Transverse colon (tissue), 4 donors: Measurements from ENCODE around the gene KRTAP10-10. TPM values are rescaled to one million over a fixed set of nuclear protein-coding genes. Genes with fewer than 3 reads are reported as not detected.

Experiments
- DNase-seq: peaks from one replicate; pipeline ENCODE4 v3.0.0-alpha.2; 2019
- H3K27ac ChIP-seq, 4 donors: fragments of 200-600 bp; sonication (generic); 2 replicates each; pipeline ENCODE4 v1.5.1; 2016 to 2018; ENCODE audit warnings: inconsistent platforms in 4 of 4
- H3K27me3 ChIP-seq: fragments of 200-600 bp; sonication (generic); 2 replicates; pipeline ENCODE4 v1.5.1; 2017; ENCODE audit warnings: inconsistent platforms
- H3K36me3 ChIP-seq, 4 donors: fragments of 200-600 bp; sonication (generic); 2 replicates each; pipeline ENCODE4 v1.5.1; 2017 to 2019; ENCODE audit warnings: inconsistent platforms in 4 of 4
- H3K4me1 ChIP-seq, 4 donors: fragments of 200-600 bp; sonication (generic); 2 replicates each; pipeline ENCODE4 v1.5.1; 2017 to 2020; ENCODE audit warnings: inconsistent platforms in 4 of 4
- H3K4me3 ChIP-seq, 4 donors: fragments of 200-600 bp; sonication (generic); 1 replicate in 1 of 4; 2 replicates in 3 of 4; pipeline versions ENCODE4 v1.5.1 to v1.6.1; 2017 to 2019; ENCODE audit warnings: inconsistent platforms in 4 of 4
- H3K9me3 ChIP-seq, 2 donors: fragments of 200-600 bp; sonication (generic); 2 replicates each; pipeline ENCODE4 v1.5.1; 2017 to 2019; ENCODE audit warnings: inconsistent platforms in 2 of 2
- EP300 ChIP-seq: sonication (generic); formaldehyde crosslinking; IDR thresholded peaks from one replicate; pipeline ENCODE4 v1.6.1; 2017; ENCODE audit warnings: antibody characterized with exemption, low read depth
- POLR2A ChIP-seq: fragments of 450-650 bp; IDR thresholded peaks from one replicate; pipeline ENCODE4 v1.6.1; 2016; ENCODE audit warnings: antibody characterized with exemption, mild to moderate bottlenecking, moderate library complexity
- POLR2AphosphoS5 ChIP-seq, 3 donors: sonication (generic); formaldehyde crosslinking; IDR thresholded peaks; one replicate each; pipeline ENCODE4 v1.6.1; 2016; ENCODE audit warnings: antibody characterized with exemption in 3 of 3
- WGBS, 2 donors: methylation state at CpG; one replicate each; pipeline ENCODE4 v1.1.5; 2018; ENCODE audit warnings: low coverage in 1 of 2; 5-methylcytosine and 5-hydroxymethylcytosine counted together
- in situ Hi-C, 4 donors: fragments of 200-750 bp; cut with MboI; loops; one replicate each; pipeline versions ENCODE4 v1.15.0 to v1.15.1; 2017; ENCODE audit warnings: low sequenced_read_pairs in 3 of 4, low pct_ligation_motif_present in 1 of 4, low pct_unique_long_range_greater_than_20kb in 1 of 4
- intact Hi-C: fragments of 100-400 bp; cut with DNase I; formaldehyde crosslinking; loops from one replicate; pipeline ENCODE4 v1.15.1; 2023; ENCODE audit warnings: low total_unique reads
- total RNA-seq, 4 donors: library from RNA; depleted of rRNA; stranded (reverse); fragments of >200 nt; gene quantifications; one replicate each; pipeline ENCODE4 v1.1.0, GENCODE V29; 2016
- TF ChIP-seq, protein P1 (sequence below), 5 experiments: fragments of 200-600 bp in 3 of 5; fragments of 450-650 bp in 2 of 5; sonication (generic) in 3 of 5; IDR thresholded peaks; 1 replicate in 2 of 5; 2 replicates in 3 of 5; pipeline ENCODE4 v1.5.1; 2016 to 2017; ENCODE audit warnings: antibody characterized with exemption in 5 of 5, inconsistent platforms in 3 of 5, mild to moderate bottlenecking in 2 of 5, moderate library complexity in 1 of 5

Gene KRTAP10-10
- total RNA-seq, 4 donors from 2014 or later: not detected

DNA sequence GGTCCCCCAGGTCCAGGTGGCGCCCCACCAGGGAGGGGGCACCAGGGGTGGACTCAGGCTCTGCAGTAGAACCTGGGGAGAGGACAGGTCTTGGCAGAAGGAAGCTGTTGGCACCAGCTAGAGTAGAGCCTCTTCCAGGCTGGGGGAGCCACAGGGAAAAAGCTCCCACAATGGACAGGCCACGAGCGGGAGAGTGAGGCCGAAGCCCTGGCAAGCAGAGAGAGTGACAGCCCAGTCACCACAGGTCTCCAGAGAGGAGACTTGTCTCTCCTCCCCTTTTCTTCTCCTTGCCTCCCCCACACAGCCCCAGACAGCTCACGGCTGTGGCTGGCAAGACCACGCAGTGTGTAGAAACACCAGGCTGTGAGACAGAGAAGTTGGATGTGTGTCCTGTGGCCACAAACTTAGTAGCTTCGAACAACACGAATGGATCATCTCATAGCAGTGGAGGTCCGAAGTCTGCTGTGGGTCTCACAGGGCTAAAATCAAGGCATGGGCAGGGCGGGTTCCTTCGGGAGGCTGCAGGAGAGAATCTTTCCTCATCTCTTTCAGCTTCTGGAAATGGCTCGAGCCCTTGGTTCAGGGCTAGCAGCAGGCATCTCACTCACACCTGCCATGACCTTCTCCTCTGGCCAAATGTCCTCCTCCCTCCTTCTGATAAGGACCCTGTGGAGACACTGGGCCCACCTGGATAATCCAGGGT, 14.0 kb downstream of the KRTAP10-10 start:
- Histone ChIP-seq H3K27me3 (peaks cover 7% of the 10 kb centered on the region), H3K36me3 (no peaks in the 10 kb centered on the region), H3K27ac (no peak overlapping the region), H3K4me1 (no peaks in the 10 kb centered on the region), H3K4me3 (no peak overlapping the region), H3K9me3 (no peaks in the 10 kb centered on the region)
- WGBS, 2 donors: 87% methylated on average over 12 of the region's 12 CpGs; no CpG with 5 or more reads in 1 of the 2 donors
- intact Hi-C loops (no loop called here), in situ Hi-C loops (no loop called here)
- no peak for DNase-seq
- TF ChIP-seq POLR2A (no peak), POLR2AphosphoS5 (IDR thresholded peaks at IDR 0.05) (no peak), EP300 (no peak)
- TF ChIP-seq, protein P1, sequence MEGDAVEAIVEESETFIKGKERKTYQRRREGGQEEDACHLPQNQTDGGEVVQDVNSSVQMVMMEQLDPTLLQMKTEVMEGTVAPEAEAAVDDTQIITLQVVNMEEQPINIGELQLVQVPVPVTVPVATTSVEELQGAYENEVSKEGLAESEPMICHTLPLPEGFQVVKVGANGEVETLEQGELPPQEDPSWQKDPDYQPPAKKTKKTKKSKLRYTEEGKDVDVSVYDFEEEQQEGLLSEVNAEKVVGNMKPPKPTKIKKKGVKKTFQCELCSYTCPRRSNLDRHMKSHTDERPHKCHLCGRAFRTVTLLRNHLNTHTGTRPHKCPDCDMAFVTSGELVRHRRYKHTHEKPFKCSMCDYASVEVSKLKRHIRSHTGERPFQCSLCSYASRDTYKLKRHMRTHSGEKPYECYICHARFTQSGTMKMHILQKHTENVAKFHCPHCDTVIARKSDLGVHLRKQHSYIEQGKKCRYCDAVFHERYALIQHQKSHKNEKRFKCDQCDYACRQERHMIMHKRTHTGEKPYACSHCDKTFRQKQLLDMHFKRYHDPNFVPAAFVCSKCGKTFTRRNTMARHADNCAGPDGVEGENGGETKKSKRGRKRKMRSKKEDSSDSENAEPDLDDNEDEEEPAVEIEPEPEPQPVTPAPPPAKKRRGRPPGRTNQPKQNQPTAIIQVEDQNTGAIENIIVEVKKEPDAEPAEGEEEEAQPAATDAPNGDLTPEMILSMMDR (IDR thresholded peaks at IDR 0.05): no peak

DNA sequence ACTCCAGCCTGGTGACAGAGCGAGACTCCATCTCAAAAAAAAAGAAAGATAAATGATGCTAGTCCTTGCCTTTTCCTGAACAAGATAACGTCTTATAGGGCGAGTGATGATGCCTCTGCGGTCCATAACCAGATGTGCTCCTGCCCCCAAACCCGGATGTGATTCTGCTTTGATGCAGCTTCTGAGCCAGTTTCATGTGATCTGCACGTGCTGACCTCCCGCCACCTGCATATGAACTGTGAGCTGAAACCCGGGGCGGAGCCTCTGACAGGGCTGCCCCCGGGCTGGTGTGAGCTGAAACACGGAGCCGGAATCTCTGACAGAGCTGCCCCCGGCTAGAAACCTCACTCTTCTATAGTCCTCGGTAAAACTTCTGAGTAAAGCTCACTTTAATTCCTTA, 16.0 kb downstream of the KRTAP10-10 start:
- H3K4me3 ChIP-seq: no peak overlapping the region
- H3K4me1 ChIP-seq: no peaks in the 10 kb centered on the region
- H3K27ac ChIP-seq: no peak overlapping the region
- intact Hi-C loops (no loop called here), in situ Hi-C loops (no loop called here)
- WGBS, 2 donors: 61 to 63% methylated on average over 12 to 14 of the region's 14 CpGs
- H3K27me3 ChIP-seq: peaks cover 13% of the 10 kb centered on the region
- no peaks in the 10 kb centered on the region for H3K36me3 ChIP-seq
- no peaks in the 10 kb centered on the region for H3K9me3 ChIP-seq
- no peak for DNase-seq
- TF ChIP-seq POLR2A (no peak), POLR2AphosphoS5 (IDR thresholded peaks at IDR 0.05) (no peak), EP300 (no peak)
- TF ChIP-seq, protein P1 (IDR thresholded peaks at IDR 0.05): no peak

DNA sequence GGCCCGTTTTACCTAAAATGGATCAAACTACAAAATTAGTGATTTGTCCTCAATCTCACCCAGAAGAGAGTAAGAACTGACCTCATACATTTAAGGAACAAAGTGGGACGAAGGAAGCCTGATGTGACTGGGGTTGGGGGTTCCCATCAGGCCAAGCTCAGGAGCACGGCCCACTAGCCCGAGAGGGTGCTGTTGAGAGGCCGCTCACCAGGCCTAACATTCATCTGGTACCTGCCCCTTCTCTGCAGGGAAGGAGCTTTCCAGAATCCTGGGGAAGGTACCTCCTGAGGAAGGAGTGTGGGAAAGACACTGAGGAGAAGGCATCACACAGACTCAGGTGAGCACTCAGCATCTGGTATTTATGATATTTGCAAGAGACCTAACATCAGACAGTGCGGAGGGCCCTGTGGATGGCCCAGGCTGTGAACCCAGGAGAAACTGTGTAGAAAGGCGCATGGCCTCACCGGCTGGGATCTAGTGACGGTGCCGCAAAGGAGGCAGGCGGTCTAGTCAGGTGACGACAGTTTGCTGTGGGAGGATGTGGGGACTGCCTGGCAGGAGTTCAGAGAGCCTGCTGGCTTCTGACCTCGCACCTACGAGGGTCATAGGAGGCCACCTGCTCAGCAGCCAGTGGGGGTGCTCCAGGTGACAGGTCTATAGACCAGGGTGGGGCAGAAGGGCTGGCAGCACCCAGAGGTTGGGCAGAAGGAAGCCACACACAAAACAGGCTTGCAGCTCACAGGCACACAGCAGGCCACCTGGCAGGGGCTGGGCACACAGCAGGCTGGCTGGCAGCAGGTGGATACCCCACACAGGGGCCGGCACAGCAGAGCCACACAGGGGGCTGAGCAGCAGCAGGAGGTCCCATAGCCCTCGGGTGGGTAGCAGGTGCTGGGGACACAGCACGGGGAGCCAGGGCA, 16.8 kb downstream of the KRTAP10-10 start:
- H3K4me1 ChIP-seq: no peaks in the 10 kb centered on the region
- no peaks in the 10 kb centered on the region for H3K9me3 ChIP-seq
- intact Hi-C loops (no loop called here), in situ Hi-C loops (no loop called here)
- WGBS, 2 donors: 74 to 83% methylated on average over 1 to 17 of the region's 17 CpGs
- no peaks in the 10 kb centered on the region for H3K36me3 ChIP-seq
- TF ChIP-seq, protein P1 (IDR thresholded peaks at IDR 0.05): no peak
- TF ChIP-seq POLR2A (no peak), EP300 (no peak), POLR2AphosphoS5 (IDR thresholded peaks at IDR 0.05) (no peak)
- H3K27me3 ChIP-seq: peaks cover 13% of the 10 kb centered on the region
- no peak overlapping the region for H3K4me3 ChIP-seq
- no peak overlapping the region for H3K27ac ChIP-seq
- no peak for DNase-seq

DNA sequence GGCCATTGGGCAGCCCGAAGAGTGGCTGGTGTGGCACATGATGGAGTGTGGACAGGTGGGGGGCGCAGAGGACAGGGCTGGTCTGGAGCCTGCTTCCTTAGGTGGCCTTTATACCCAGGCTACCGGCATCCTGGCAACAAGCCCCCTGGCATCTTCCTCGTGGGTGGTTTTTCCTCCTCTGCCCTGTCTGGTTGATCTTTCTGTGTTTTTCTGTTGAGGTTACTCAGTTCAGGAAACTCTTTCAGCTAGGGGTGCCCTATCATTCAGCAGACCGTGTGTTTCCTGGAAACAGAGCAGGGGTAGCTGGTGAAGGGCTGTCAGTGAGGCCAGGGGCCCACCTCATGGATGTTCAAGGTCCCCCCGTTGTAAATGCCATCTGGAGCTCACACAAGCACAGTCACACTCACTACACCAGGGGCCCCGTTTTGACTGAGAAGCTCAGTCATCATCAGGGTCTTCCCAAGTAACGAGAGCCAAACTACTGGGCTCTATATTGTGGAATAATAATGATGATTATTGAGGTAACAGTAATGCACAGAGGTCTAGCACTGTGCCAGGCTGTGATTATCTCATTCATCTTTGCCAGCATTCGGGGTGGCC, 17.5 kb downstream of the KRTAP10-10 start, which contains the start of gene KRTAP12-4:
KRTAP12-4 (minus strand) TSS at position 84 of the 600 bp plus-strand sequence; CDS start at position 39, 45 bp downstream.
- no peak within 1 kb of the TSS for H3K27ac ChIP-seq
- H3K27me3 ChIP-seq: peaks cover 16% of the 10 kb centered on the region
- intact Hi-C loops: no loop called here
- no peaks in the 10 kb centered on the region for H3K36me3 ChIP-seq
- DNase-seq: no peak
- H3K9me3 ChIP-seq: no peaks in the 10 kb centered on the region
- H3K4me3 ChIP-seq: no peak within 1 kb of the TSS
- 61% methylated on average over 9 of the region's 9 CpGs; no CpG with 5 or more reads in 1 of the 2 donors for WGBS, 2 donors
- in situ Hi-C loops: no loop called here
- no peaks in the 10 kb centered on the region for H3K4me1 ChIP-seq
- TF ChIP-seq EP300 (no peak), POLR2A (no peak), POLR2AphosphoS5 (IDR thresholded peaks at IDR 0.05) (no peak)
- TF ChIP-seq, protein P1 (IDR thresholded peaks at IDR 0.05): no peak
